B cell (primary cell): ENCODE results near the gene PPP2R2D. TPM values are rescaled to one million over a fixed set of nuclear protein-coding genes. Genes with fewer than 3 reads are reported as not detected.

Source experiments
- ATAC-seq: fragments of 200-7000 bp; cut with Tn5 transposase; one replicate; pipeline ENCODE4 v1.10.0; 2021; ENCODE audit warnings: low read depth, mild to moderate bottlenecking, moderate number of reproducible peaks, moderate library complexity
- CTCF ChIA-PET: fragments of 350-600 bp; sonication (Branson Sonifier 250); formaldehyde crosslinking; loops from one replicate; lab custom pipeline; 2021; ENCODE audit warnings: antibody characterized with exemption, inconsistent platforms; lab: Charles Lee
- POLR2A ChIA-PET: fragments of 350-600 bp; sonication (Branson Sonifier 250); formaldehyde crosslinking; loops from one replicate; lab custom pipeline; 2021; ENCODE audit warnings: antibody characterized with exemption; lab: Charles Lee
- DNase-seq: peaks from one replicate; pipeline ENCODE4 v3.0.0; 2013
- H2AFZ ChIP-seq: 2 replicates; pipeline ENCODE4 v1.6.1; 2012; ENCODE audit warnings: mild to moderate bottlenecking, low read depth, low read length; ENCODE audit not compliant: insufficient read depth, poor library complexity, severe bottlenecking
- H3K27ac ChIP-seq, 2 donors: 1 replicate in 1 of 2; 2 replicates in 1 of 2; pipeline ENCODE4 v1.5.1; 2012 to 2013; ENCODE audit warnings: low read length in 2 of 2, mild to moderate bottlenecking in 2 of 2, moderate library complexity in 1 of 2
- H3K27me3 ChIP-seq, 4 experiments: fragments of 200-600 bp in 1 of 4; sonication (generic) in 1 of 4; replicated peaks in 1 of 4; 1 replicate in 2 of 4; 2 replicates in 2 of 4; pipeline versions ENCODE4 v1.6.1 to v1.7.0; 2013 to 2016; ENCODE audit warnings: low read length in 3 of 4, mild to moderate bottlenecking in 2 of 4, mixed read lengths in 1 of 4, moderate library complexity in 1 of 4; ENCODE audit not compliant: insufficient read depth in 4 of 4, control insufficient read depth in 3 of 4; ENCODE audit errors: control extremely low read depth in 1 of 4
- H3K36me3 ChIP-seq, 2 experiments: replicated peaks in 1 of 2; 1 replicate in 1 of 2; 2 replicates in 1 of 2; pipeline versions ENCODE4 v1.6.1 to v1.7.1; 2013; ENCODE audit warnings: low read length in 1 of 2; ENCODE audit not compliant: insufficient read depth in 2 of 2, control insufficient read depth in 1 of 2; ENCODE audit errors: control extremely low read depth in 1 of 2, extremely low read depth in 1 of 2
- H3K4me1 ChIP-seq, 2 donors: fragments of 200-600 bp in 1 of 2; sonication (generic) in 1 of 2; 1 replicate in 1 of 2; 2 replicates in 1 of 2; pipeline versions ENCODE4 v1.5.1 to v1.6.1; 2013 to 2017; ENCODE audit warnings: low read length in 2 of 2; ENCODE audit not compliant: control insufficient read depth in 2 of 2, insufficient read depth in 2 of 2
- H3K4me2 ChIP-seq: replicated peaks from 2 replicates; pipeline ENCODE3; 2012; ENCODE audit warnings: mild to moderate bottlenecking, low read depth, low read length; ENCODE audit not compliant: poor library complexity, severe bottlenecking
- H3K4me3 ChIP-seq, 5 experiments: fragments of 200-600 bp in 1 of 5; sonication (generic) in 1 of 5; 1 replicate in 3 of 5; 2 replicates in 2 of 5; pipeline versions ENCODE4 v1.5.1 to v1.7.0; 2011 to 2016; ENCODE audit warnings: low read length in 4 of 5, mild to moderate bottlenecking in 4 of 5, low read depth in 2 of 5, control low read depth in 1 of 5, moderate library complexity in 1 of 5; ENCODE audit not compliant: insufficient read depth in 1 of 5; ENCODE audit errors: control extremely low read depth in 1 of 5, extremely low read depth in 1 of 5
- H3K79me2 ChIP-seq: fragments of 200-600 bp; sonication (generic); one replicate; pipeline ENCODE4 v1.6.0; 2016; ENCODE audit warnings: low read length; ENCODE audit not compliant: control insufficient read depth, insufficient read depth
- H3K9ac ChIP-seq: fragments of 200-600 bp; sonication (generic); 2 replicates; pipeline ENCODE4 v1.6.1; 2017; ENCODE audit warnings: mild to moderate bottlenecking, low read length, moderate library complexity
- H3K9me3 ChIP-seq, 3 donors: one replicate each; pipeline versions ENCODE4 v1.6.1 to v1.7.1; 2013; ENCODE audit warnings: low read length in 2 of 3; ENCODE audit not compliant: control insufficient read depth in 2 of 3, insufficient read depth in 1 of 3; ENCODE audit errors: control extremely low read depth in 1 of 3
- H4K20me1 ChIP-seq: 2 replicates; pipeline ENCODE4 v1.6.0; 2012; ENCODE audit warnings: mild to moderate bottlenecking, low read length; ENCODE audit not compliant: insufficient read depth, control insufficient read depth, poor library complexity, severe bottlenecking
- H3K27ac Mint-ChIP-seq: one replicate; pipeline ENCODE4 v1.8.0; 2021; ENCODE audit warnings: mixed read lengths
- H3K27me3 Mint-ChIP-seq: one replicate; pipeline ENCODE4 v1.8.0; 2021; ENCODE audit warnings: mixed read lengths
- H3K4me1 Mint-ChIP-seq: one replicate; pipeline ENCODE4 v1.8.0; 2021; ENCODE audit warnings: mixed read lengths
- H3K4me3 Mint-ChIP-seq: one replicate; pipeline ENCODE4 v1.8.0; 2021; ENCODE audit warnings: mixed read lengths
- H3K9me3 Mint-ChIP-seq: one replicate; pipeline ENCODE4 v1.8.0; 2022; ENCODE audit warnings: mixed read lengths; ENCODE audit not compliant: insufficient read depth
- CTCF ChIP-seq: fragments of 200-600 bp; IDR thresholded peaks from one replicate; pipeline ENCODE4 v1.8.0; 2022; ENCODE audit warnings: antibody characterized with exemption, mild to moderate bottlenecking
- EZH2 ChIP-seq: IDR thresholded peaks from 2 replicates; pipeline ENCODE4 v1.6.1; 2012; ENCODE audit warnings: borderline replicate concordance, low read depth, mild to moderate bottlenecking, moderate library complexity, low read length; ENCODE audit not compliant: insufficient read depth, poor library complexity, severe bottlenecking
- WGBS: methylation state at CpG from one replicate; pipeline ENCODE4 v1.1.5; 2013; ENCODE audit warnings: missing lambda C conversion rate; ENCODE audit not compliant: insufficient coverage; 5-methylcytosine and 5-hydroxymethylcytosine counted together
- intact Hi-C: fragments of 100-400 bp; cut with micrococcal nuclease; formaldehyde crosslinking; loops from one replicate; pipeline ENCODE4 v1.10.0; 2022
- polyA plus RNA-seq: library from polyadenylated mRNA; depleted of rRNA; stranded (reverse); fragments of >200 nt; gene quantifications from 2 replicates; pipeline ENCODE4 v1.2.3, GENCODE V29; 2012
- total RNA-seq, 2 donors: library from RNA; stranded (reverse); fragments of 120-200 nt in 1 of 2; gene quantifications; 1 replicate in 1 of 2; 2 replicates in 1 of 2; pipeline versions ENCODE4 v1.2.3 to v1.2.4, GENCODE V29; 2013 to 2022

Gene PPP2R2D
- total and polyA plus RNA-seq, 2 donors (not counting 1 experiment from before 2014, with no cell fraction given): 25.8 to 45.6 TPM

DNA sequence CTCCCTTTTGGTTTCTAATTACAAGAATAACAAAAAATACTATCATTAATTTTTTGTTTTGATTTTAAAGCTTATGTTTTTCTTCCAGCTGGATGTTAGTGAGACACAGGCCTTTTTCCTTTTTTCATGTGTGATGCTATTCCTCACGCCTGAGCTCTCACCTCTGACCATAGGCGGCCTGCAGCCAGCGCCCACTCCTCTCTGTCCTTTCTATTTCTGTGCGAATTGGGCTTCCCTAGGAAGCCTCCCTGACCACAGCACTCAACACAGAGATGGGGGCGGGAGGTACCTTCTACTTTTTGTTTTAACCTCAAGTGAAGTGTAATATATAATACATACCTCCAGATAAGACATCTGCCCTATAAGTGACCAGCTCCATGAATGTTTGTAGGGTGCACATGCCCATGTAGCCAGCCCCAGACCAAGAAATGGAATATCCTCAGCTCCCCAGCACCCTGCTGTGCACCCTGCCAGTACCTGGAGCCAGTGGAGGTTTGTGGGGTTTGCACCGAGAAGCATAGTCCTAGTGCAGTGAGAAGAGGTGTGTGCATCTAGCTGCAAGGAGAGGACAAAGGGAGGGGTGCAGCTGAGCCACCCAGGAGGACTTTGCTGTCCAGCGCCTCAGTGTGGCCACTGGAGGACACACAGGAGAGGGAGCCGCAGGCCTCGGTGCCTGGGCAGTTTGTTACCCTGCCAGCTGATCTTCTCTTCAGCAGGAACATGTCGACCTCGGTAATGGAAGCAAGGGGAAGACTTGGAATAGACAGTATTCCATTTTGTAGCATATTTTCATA lies 42.4 kb downstream of the PPP2R2D start:
- H3K27me3 Mint-ChIP-seq: no peaks in the 10 kb centered on the region
- peaks cover 7% of the 10 kb centered on the region for H3K79me2 ChIP-seq
- H3K36me3 ChIP-seq: peaks cover 4 to 69% of the 10 kb centered on the region in 2 experiments
- no peak overlapping the region for H2AFZ ChIP-seq
- H3K9me3 ChIP-seq: no peaks in the 10 kb centered on the region
- no peaks in the 10 kb centered on the region for H3K4me1 ChIP-seq
- intact Hi-C loops: no loop called here
- peaks cover 1% of the 10 kb centered on the region for H3K4me1 Mint-ChIP-seq
- no peak overlapping the region for H3K27ac ChIP-seq
- no peak overlapping the region for H3K4me2 ChIP-seq
- no peaks in the 10 kb centered on the region for H4K20me1 ChIP-seq
- H3K9me3 Mint-ChIP-seq: no peaks in the 10 kb centered on the region
- POLR2A ChIA-PET: no interaction called here
- DNase-seq (no peak), ATAC-seq (no peak)
- no peaks in the 10 kb centered on the region for H3K27me3 ChIP-seq
- no peak overlapping the region for H3K27ac Mint-ChIP-seq
- TF ChIP-seq EZH2 (no peak), CTCF (no peak)
- CTCF ChIA-PET: interaction anchor here (0.9 to 1.7 kb wide), 5 partner anchors 21 to 80 kb away, joined by 3 to 5 read pairs (median 4); partner anchors contain the start of gene PPP2R2D
- 93% methylated on average over 4 of the region's 11 CpGs for WGBS
- H3K9ac ChIP-seq: no peak overlapping the region
- no peak overlapping the region for H3K4me3 Mint-ChIP-seq
- H3K4me3 ChIP-seq: no peak overlapping the region

DNA sequence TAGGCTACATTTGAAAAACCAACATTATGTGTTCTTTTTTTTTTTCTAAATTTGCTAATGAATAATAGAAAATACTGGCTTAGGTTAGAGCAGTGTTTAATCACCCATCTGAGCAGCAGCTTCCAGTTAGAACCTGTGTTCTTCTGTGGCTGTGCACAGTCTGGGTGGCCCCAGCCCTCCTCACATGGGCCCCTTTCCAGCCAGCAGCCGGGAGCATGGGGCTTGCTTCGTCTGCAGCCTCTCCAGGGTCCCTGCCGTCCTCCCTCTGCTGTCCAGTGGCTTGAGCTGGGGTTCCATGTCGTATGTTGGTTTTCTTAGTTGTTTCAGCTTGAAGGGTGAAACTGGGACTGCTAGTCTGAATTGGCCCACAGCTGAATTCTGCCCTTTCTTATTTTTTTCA lies 43.6 kb downstream of the PPP2R2D start:
- H3K9ac ChIP-seq: no peak overlapping the region
- ChIA-PET CTCF (interaction anchor here (1.0 to 1.2 kb wide), 2 partner anchors 40 to 58 kb away, joined by 3 read pairs; no protein-coding TSS in a partner anchor), POLR2A (no interaction called here)
- Mint-ChIP-seq H3K4me3 (no peak overlapping the region), H3K9me3 (no peaks in the 10 kb centered on the region), H3K27me3 (no peaks in the 10 kb centered on the region), H3K27ac (no peak overlapping the region), H3K4me1 (peaks cover 1% of the 10 kb centered on the region)
- no peak overlapping the region for H3K4me3 ChIP-seq
- H3K79me2 ChIP-seq: peaks cover 5% of the 10 kb centered on the region
- DNase-seq (no peak), ATAC-seq (no peak)
- no peaks in the 10 kb centered on the region for H3K9me3 ChIP-seq
- H4K20me1 ChIP-seq: peaks cover 5% of the 10 kb centered on the region
- H3K36me3 ChIP-seq: peaks cover 8 to 74% of the 10 kb centered on the region in 2 experiments
- intact Hi-C loops: no loop called here
- no peak overlapping the region for H3K27ac ChIP-seq
- H3K4me1 ChIP-seq: no peaks in the 10 kb centered on the region
- TF ChIP-seq EZH2 (no peak), CTCF (no peak)
- H3K27me3 ChIP-seq: no peaks in the 10 kb centered on the region
- WGBS: 100% methylated on average over 4 of the region's 4 CpGs
- H2AFZ ChIP-seq: no peak overlapping the region
- no peak overlapping the region for H3K4me2 ChIP-seq
